Neural cell (in vitro differentiated cells): ENCODE results near the gene CYP4F22. TPM values are rescaled to one million over a fixed set of nuclear protein-coding genes. Genes with fewer than 3 reads are reported as not detected.

Experiments
- H2AFZ ChIP-seq: fragments of 200-600, 300-800 bp; sonication (generic), shearing (Covaris generic); 2 replicates; pipeline ENCODE4 v1.6.0; 2014; ENCODE audit warnings: low read depth, mild to moderate bottlenecking, antibody characterized with exemption, low read length, moderate library complexity
- H3F3A ChIP-seq: fragments of 200-600 bp; shearing (Covaris generic); 2 replicates; pipeline ENCODE4 v1.6.1; 2016; ENCODE audit warnings: mild to moderate bottlenecking, moderate library complexity, mixed read lengths, antibody characterized with exemption, low read length; ENCODE audit not compliant: insufficient read depth, poor library complexity, severe bottlenecking
- H3K27ac ChIP-seq: fragments of 200-600, 300-800 bp; sonication (generic), shearing (Covaris generic); 2 replicates; pipeline ENCODE4 v1.5.1; 2014; ENCODE audit warnings: mild to moderate bottlenecking, low read length, moderate library complexity
- H3K27me3 ChIP-seq: fragments of 300-800, 200-600 bp; sonication (generic), shearing (Covaris generic); 2 replicates; pipeline ENCODE4 v1.6.0; 2014; ENCODE audit warnings: mild to moderate bottlenecking, low read depth, low read length, moderate library complexity; ENCODE audit not compliant: insufficient read depth
- H3K36me3 ChIP-seq: fragments of 300-800, 200-600 bp; sonication (generic), shearing (Covaris generic); 2 replicates; pipeline ENCODE4 v1.5.1; 2014; ENCODE audit warnings: mild to moderate bottlenecking, antibody characterized with exemption, low read length, moderate library complexity; ENCODE audit not compliant: insufficient read depth
- H3K4me2 ChIP-seq: fragments of 300-800, 200-600 bp; sonication (generic), shearing (Covaris generic); 2 replicates; pipeline ENCODE4 v1.6.0; 2014; ENCODE audit warnings: mild to moderate bottlenecking, low read length
- H3K4me3 ChIP-seq: fragments of 300-800, 200-600 bp; sonication (generic), shearing (Covaris generic); 2 replicates; pipeline ENCODE4 v1.5.1; 2014; ENCODE audit warnings: mild to moderate bottlenecking, low read length, moderate library complexity
- H3K79me2 ChIP-seq: fragments of 200-600 bp; shearing (Covaris generic); replicated peaks from 2 replicates; pipeline ENCODE4 v1.6.0; 2014; ENCODE audit warnings: mild to moderate bottlenecking, low read length, moderate library complexity; ENCODE audit not compliant: insufficient read depth
- H3K9ac ChIP-seq: fragments of 300-800, 200-600 bp; sonication (generic), shearing (Covaris generic); 2 replicates; pipeline ENCODE4 v1.6.1; 2016; ENCODE audit warnings: mild to moderate bottlenecking, low read length, mixed read lengths
- H3K9me2 ChIP-seq: fragments of 200-600 bp; shearing (Covaris generic); 2 replicates; pipeline ENCODE4 v1.6.1; 2016; ENCODE audit warnings: mild to moderate bottlenecking, low read length, mixed read lengths; ENCODE audit not compliant: insufficient read depth
- H3K9me3 ChIP-seq: fragments of 200-600, 300-800 bp; sonication (generic), shearing (Covaris generic); 2 replicates; pipeline ENCODE4 v1.6.1; 2016; ENCODE audit warnings: mild to moderate bottlenecking, mixed run types, low read length, moderate library complexity, mixed read lengths
- H4K20me1 ChIP-seq: fragments of 200-600 bp; shearing (Covaris generic); 2 replicates; pipeline ENCODE4 v1.6.1; 2016; ENCODE audit warnings: mild to moderate bottlenecking, mixed run types; ENCODE audit not compliant: insufficient read depth
- CTCF ChIP-seq: fragments of 450-650 bp; IDR thresholded peaks from 2 replicates; pipeline ENCODE4 v1.5.1; 2014; ENCODE audit warnings: antibody characterized with exemption, mild to moderate bottlenecking, moderate library complexity; ENCODE audit not compliant: poor library complexity, severe bottlenecking
- EP300 ChIP-seq: fragments of 450-650 bp; conservative IDR thresholded peaks from 2 replicates; pipeline ENCODE4 v1.6.1; 2014; ENCODE audit warnings: antibody characterized with exemption, mild to moderate bottlenecking, moderate library complexity; ENCODE audit not compliant: poor library complexity, severe bottlenecking
- EZH2 ChIP-seq: fragments of 200-600, 300-800 bp; shearing (Covaris generic), sonication (generic); IDR thresholded peaks from 2 replicates; pipeline ENCODE4 v1.6.1; 2014; ENCODE audit warnings: antibody characterized with exemption, low read length, borderline replicate concordance, mild to moderate bottlenecking; ENCODE audit not compliant: insufficient read depth, poor library complexity, severe bottlenecking
- MXI1 ChIP-seq: fragments of 450-650 bp; conservative IDR thresholded peaks from 2 replicates; pipeline ENCODE4 v1.6.1; 2014; ENCODE audit warnings: antibody characterized with exemption, mild to moderate bottlenecking; ENCODE audit not compliant: poor library complexity, severe bottlenecking
- RAD21 ChIP-seq: fragments of 450-650 bp; conservative IDR thresholded peaks from 2 replicates; pipeline ENCODE4 v1.6.1; 2014; ENCODE audit warnings: antibody characterized with exemption, mild to moderate bottlenecking, moderate library complexity
- REST ChIP-seq: IDR thresholded peaks from 2 replicates; pipeline ENCODE4 v1.6.1; 2012; ENCODE audit warnings: borderline replicate concordance
- SMC3 ChIP-seq: fragments of 450-650 bp; conservative IDR thresholded peaks from 2 replicates; pipeline ENCODE4 v1.6.1; 2014; ENCODE audit warnings: antibody characterized with exemption, mild to moderate bottlenecking, moderate library complexity; ENCODE audit not compliant: poor library complexity
- TAF1 ChIP-seq: IDR thresholded peaks from 2 replicates; pipeline ENCODE4 v1.6.1; 2012; ENCODE audit warnings: low read depth
- polyA plus RNA-seq: library from polyadenylated mRNA; depleted of rRNA; stranded (reverse); fragments of >200 nt; gene quantifications from 2 replicates; pipeline ENCODE4 v1.2.3, GENCODE V29; 2014

Gene CYP4F22
- polyA plus RNA-seq, 1 donor from 2014 or later, result not detected

DNA sequence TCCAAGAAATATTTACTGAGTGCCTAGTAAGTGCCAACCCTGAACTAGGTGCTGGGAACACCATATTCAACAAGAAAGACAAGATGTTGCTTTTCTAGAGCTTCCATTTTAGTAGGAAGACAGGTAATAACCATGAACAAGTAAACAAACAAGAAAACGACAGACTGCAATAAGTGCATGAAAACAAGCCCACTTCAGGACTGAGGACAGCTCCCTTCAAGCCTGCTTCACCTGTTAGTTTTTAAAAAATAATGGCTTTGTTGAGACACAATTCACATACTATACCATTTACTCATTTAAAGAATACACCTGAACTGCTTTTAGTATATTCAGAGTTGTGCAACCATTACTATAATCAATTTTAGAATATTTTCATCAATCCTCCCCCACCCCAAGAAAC, 30.4 kb downstream of the CYP4F22 start:
- Histone ChIP-seq H3K9me3 (peaks cover 6% of the 10 kb centered on the region), H3F3A (no peaks in the 10 kb centered on the region), H3K36me3 (no peaks in the 10 kb centered on the region), H4K20me1 (no peaks in the 10 kb centered on the region), H3K79me2 (no peaks in the 10 kb centered on the region), H3K4me2 (no peak overlapping the region), H3K4me3 (no peak overlapping the region), H2AFZ (no peak overlapping the region), H3K9ac (no peak overlapping the region), H3K9me2 (no peaks in the 10 kb centered on the region), H3K27ac (no peak overlapping the region), H3K27me3 (no peaks in the 10 kb centered on the region)
- TF ChIP-seq CTCF (no peak), RAD21 (no peak), REST (no peak)

DNA sequence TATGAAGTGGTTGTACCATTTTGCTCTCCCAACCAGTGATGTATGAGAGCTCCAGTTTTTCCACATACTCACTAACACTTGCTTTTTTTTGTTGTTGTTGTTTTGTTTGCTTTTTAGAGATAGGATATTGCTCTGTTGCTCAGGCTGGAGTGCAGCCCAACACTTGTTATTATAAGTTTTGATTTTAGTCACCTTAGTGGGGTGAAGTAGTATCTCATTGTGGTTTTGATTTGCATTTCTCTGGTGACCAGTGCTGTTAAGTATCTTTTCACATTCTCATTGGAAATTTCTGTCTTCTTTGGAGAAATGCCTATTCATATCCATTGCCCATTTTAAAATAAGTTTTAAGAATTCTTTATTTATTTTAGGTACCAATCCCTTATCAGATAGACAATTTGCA, 31.3 kb downstream of the CYP4F22 start:
- Histone ChIP-seq H3K4me3 (no peak overlapping the region), H4K20me1 (no peaks in the 10 kb centered on the region), H3F3A (no peaks in the 10 kb centered on the region), H3K9me3 (peaks cover 6% of the 10 kb centered on the region), H3K36me3 (no peaks in the 10 kb centered on the region), H3K9me2 (no peaks in the 10 kb centered on the region), H3K27me3 (no peaks in the 10 kb centered on the region), H3K4me2 (no peak overlapping the region), H2AFZ (no peak overlapping the region), H3K79me2 (no peaks in the 10 kb centered on the region), H3K9ac (no peak overlapping the region), H3K27ac (no peak overlapping the region)
- TF ChIP-seq CTCF (no peak), RAD21 (no peak), EP300 (no peak), SMC3 (no peak), TAF1 (no peak), EZH2 (no peak), MXI1 (no peak)
